Stimulated activated CD4-positive, alpha-beta T cell treated with anti-CD3 and anti-CD28 coated beads, Interleukin-4, amount 100 ng/mL, for 24 hours (primary cell): ENCODE measurements around the gene LBH.

Experiments
- DNase-seq: peaks from one replicate; pipeline ENCODE4 v3.0.0-alpha.2; 2020

LBH gene

GRCh38 chr2:30231212-30231995, at the start of gene LBH:
Gene LBH (plus strand): TSS chr2:30231534. CDS start chr2:30231739, 205 bp downstream.
- peak; percentile 91 for DNase-seq

GRCh38 chr2:30184035-30184434, 47.3 kb upstream of the LBH start:
- DNase-seq = no peak

GRCh38 chr2:30185178-30185577, 46.2 kb upstream of the LBH start:
- no peak for DNase-seq

GRCh38 chr2:30188292-30188691, 43.0 kb upstream of the LBH start:
- no peak for DNase-seq

GRCh38 chr2:30190637-30191036, 40.7 kb upstream of the LBH start:
- DNase-seq = no peak

- no peak for DNase-seq
Observed at GRCh38 chr2:30191107-30191506, 40.2 kb upstream of the LBH start.

GRCh38 chr2:30191819-30192271, 39.5 kb upstream of the LBH start:
- DNase-seq = no peak

- no peak for DNase-seq
Observed at GRCh38 chr2:30192314-30192713, 39.0 kb upstream of the LBH start.

GRCh38 chr2:30193104-30193681, 38.1 kb upstream of the LBH start:
- DNase-seq = no peak

- no peak for DNase-seq
Observed at GRCh38 chr2:30194421-30194820, 36.9 kb upstream of the LBH start.

GRCh38 chr2:30195016-30195415, 36.3 kb upstream of the LBH start:
- no peak for DNase-seq

GRCh38 chr2:30197570-30198192, 33.7 kb upstream of the LBH start:
- DNase-seq = no peak

GRCh38 chr2:30201990-30202389, 29.3 kb upstream of the LBH start:
- no peak for DNase-seq

- no peak for DNase-seq
Observed at GRCh38 chr2:30203156-30203555, 28.2 kb upstream of the LBH start.

GRCh38 chr2:30204281-30204680, 27.1 kb upstream of the LBH start:
- no peak for DNase-seq

GRCh38 chr2:30205456-30205855, 25.9 kb upstream of the LBH start:
- no peak for DNase-seq

- DNase-seq = no peak
Observed at GRCh38 chr2:30206461-30207430, 24.6 kb upstream of the LBH start.

- DNase-seq = peak; percentile 46
Observed at GRCh38 chr2:30208453-30208852, 22.9 kb upstream of the LBH start.

GRCh38 chr2:30209227-30209626, 22.1 kb upstream of the LBH start:
- no peak for DNase-seq

GRCh38 chr2:30213326-30213725, 18.0 kb upstream of the LBH start:
- no peak for DNase-seq

GRCh38 chr2:30213907-30214463, 17.3 kb upstream of the LBH start:
- no peak for DNase-seq

- DNase-seq = no peak
Observed at GRCh38 chr2:30216157-30216556, 15.2 kb upstream of the LBH start.
